Effector CD8-positive, alpha-beta T cell (primary cell): ENCODE measurements around the gene NUDT21.
"Not testable (repeated sequence)": the region's sequence is repeated elsewhere in the genome, so short reads cannot be mapped to it uniquely, and the experiment has no call there.

Experiments
- DNase-seq: peaks from one replicate; lab custom pipeline; 2025; lab: John Stamatoyannopoulos, UW

Gene NUDT21

GRCh38 chr16:56380778-56381485, 70.2 kb downstream of the NUDT21 start:
- not testable (repeated sequence) for DNase-seq
